Fibroblast of mammary gland (primary cell): ENCODE measurements around the gene C19orf33.

ENCODE experiments used
- DNase-seq: peaks from one replicate; pipeline ENCODE4 v3.0.0-alpha.2; 2010; ENCODE audit warnings: low read depth
- H3K4me3 ChIP-seq: 2 replicates; pipeline ENCODE4 v1.5.1; 2011; ENCODE audit warnings: low read depth, mild to moderate bottlenecking, low read length, moderate library complexity; ENCODE audit not compliant: control insufficient read depth
- CTCF ChIP-seq: conservative IDR thresholded peaks from 2 replicates; pipeline ENCODE4 v1.5.1; 2011; ENCODE audit warnings: low read depth, low read length, inconsistent platforms; ENCODE audit not compliant: control insufficient read depth, insufficient read depth

Gene C19orf33

DNA sequence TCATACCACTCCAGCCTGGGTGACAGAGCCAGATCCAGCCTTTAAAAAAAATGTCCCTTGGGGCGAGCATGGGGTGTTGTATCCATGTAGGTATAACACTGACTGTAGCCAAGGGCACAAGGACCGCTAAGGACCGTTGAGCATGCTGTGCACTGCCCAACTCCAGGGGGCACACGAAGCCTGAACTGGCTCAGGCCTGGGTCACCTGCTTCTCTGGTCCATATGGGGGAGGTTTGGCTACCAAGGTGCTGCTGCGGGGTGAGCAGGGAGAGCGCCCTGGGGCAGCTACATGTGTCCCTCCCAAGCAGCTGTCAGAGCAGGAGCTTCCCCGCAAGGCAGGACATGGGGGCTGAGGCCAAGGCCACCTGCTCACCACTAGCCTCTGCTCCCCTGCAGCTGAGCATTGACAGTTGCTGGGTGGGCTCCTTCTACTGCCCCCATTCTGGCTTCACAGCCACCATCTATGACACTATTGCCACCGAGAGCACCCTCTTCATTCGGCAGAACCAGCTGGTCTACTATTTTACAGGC is 47.9 kb downstream of the C19orf33 start:
- no peak for DNase-seq
- no peak overlapping the region for H3K4me3 ChIP-seq
- no peak for TF ChIP-seq CTCF

DNA sequence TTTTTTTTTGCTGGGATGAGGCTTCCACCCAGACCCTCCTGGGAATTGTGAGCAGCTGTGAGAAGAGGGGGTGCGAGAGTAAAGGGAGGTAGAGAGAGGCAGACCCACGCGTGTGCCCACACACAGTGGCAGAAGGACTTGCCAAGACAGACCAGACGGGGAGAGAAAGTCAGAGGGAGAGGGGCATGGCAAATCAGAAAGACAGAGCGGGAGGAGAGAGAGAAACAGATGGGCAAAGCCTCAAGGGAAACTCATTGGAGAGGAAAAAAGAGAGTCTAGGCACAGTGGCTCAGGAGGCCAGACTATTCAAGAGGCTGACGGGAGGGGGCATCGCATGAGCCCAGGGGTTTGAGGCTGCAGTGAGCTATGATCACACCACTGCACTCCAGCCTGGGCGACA is 48.6 kb downstream of the C19orf33 start:
- DNase-seq: no peak
- H3K4me3 ChIP-seq: no peak overlapping the region
- no peak for TF ChIP-seq CTCF
